HepG2 (cell line): ENCODE measurements around the gene HDGFL2.

Experiments
- POLR2AphosphoS5 ChIP-seq: IDR thresholded peaks from 2 replicates; pipeline ENCODE4 v1.6.1; 2012; ENCODE audit warnings: low read depth, low read length
- SNAPC5 ChIP-seq: sonication (generic); formaldehyde crosslinking; IDR thresholded peaks from 2 replicates; pipeline ENCODE4 v1.8.1; 2023; ENCODE audit warnings: mild to moderate bottlenecking, missing genetic modification reagents, borderline replicate concordance
- TSC22D2 ChIP-seq: sonication (generic); formaldehyde crosslinking; IDR thresholded peaks from 2 replicates; pipeline ENCODE4 v1.5.1; 2020; ENCODE audit warnings: missing genetic modification reagents, mild to moderate bottlenecking, borderline replicate concordance
- ZBTB20 ChIP-seq: sonication (generic); formaldehyde crosslinking; IDR thresholded peaks from 2 replicates; pipeline ENCODE4 v1.8.1; 2023; ENCODE audit warnings: missing genetic modification reagents, low read depth, mild to moderate bottlenecking, borderline replicate concordance
- ZNF329 ChIP-seq: sonication (generic); formaldehyde crosslinking; IDR thresholded peaks from 2 replicates; pipeline ENCODE4 v1.9.0; 2021; ENCODE audit warnings: low read depth, mild to moderate bottlenecking, missing genetic modification reagents
- ZNF362 ChIP-seq: sonication (generic); formaldehyde crosslinking; IDR thresholded peaks from 2 replicates; pipeline ENCODE4 v1.4.0; 2020; ENCODE audit warnings: missing genetic modification reagents, mild to moderate bottlenecking, borderline replicate concordance
- TF ChIP-seq, protein P1 (sequence below): sonication (generic); formaldehyde crosslinking; IDR thresholded peaks from 2 replicates; pipeline ENCODE4 v1.4.0; 2020; ENCODE audit warnings: missing genetic modification reagents
- TF ChIP-seq, protein P2 (sequence below): IDR thresholded peaks from 2 replicates; pipeline ENCODE4 v1.6.1; 2016; ENCODE audit warnings: low read depth, missing genetic modification reagents, missing compliant biosample characterization
- TF ChIP-seq, protein P3 (sequence below): sonication (generic); formaldehyde crosslinking; IDR thresholded peaks from 2 replicates; pipeline ENCODE4 v1.4.0; 2020; ENCODE audit warnings: missing genetic modification reagents

GRCh38 chr19:4467835-4468234 is 4.3 kb upstream of the HDGFL2 start:
- TF ChIP-seq, protein P1, sequence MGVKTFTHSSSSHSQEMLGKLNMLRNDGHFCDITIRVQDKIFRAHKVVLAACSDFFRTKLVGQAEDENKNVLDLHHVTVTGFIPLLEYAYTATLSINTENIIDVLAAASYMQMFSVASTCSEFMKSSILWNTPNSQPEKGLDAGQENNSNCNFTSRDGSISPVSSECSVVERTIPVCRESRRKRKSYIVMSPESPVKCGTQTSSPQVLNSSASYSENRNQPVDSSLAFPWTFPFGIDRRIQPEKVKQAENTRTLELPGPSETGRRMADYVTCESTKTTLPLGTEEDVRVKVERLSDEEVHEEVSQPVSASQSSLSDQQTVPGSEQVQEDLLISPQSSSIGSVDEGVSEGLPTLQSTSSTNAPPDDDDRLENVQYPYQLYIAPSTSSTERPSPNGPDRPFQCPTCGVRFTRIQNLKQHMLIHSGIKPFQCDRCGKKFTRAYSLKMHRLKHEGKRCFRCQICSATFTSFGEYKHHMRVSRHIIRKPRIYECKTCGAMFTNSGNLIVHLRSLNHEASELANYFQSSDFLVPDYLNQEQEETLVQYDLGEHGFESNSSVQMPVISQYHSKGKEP (CRISPR knock-in tag) = no peak
- TF ChIP-seq ZNF362 (CRISPR knock-in tag) (no peak), ZBTB20 (CRISPR knock-in tag) (no peak), SNAPC5 (CRISPR knock-in tag) (no peak), ZNF329 (CRISPR knock-in tag) (no peak), TSC22D2 (CRISPR knock-in tag) (no peak), POLR2AphosphoS5 (no peak)
- TF ChIP-seq, protein P2, sequence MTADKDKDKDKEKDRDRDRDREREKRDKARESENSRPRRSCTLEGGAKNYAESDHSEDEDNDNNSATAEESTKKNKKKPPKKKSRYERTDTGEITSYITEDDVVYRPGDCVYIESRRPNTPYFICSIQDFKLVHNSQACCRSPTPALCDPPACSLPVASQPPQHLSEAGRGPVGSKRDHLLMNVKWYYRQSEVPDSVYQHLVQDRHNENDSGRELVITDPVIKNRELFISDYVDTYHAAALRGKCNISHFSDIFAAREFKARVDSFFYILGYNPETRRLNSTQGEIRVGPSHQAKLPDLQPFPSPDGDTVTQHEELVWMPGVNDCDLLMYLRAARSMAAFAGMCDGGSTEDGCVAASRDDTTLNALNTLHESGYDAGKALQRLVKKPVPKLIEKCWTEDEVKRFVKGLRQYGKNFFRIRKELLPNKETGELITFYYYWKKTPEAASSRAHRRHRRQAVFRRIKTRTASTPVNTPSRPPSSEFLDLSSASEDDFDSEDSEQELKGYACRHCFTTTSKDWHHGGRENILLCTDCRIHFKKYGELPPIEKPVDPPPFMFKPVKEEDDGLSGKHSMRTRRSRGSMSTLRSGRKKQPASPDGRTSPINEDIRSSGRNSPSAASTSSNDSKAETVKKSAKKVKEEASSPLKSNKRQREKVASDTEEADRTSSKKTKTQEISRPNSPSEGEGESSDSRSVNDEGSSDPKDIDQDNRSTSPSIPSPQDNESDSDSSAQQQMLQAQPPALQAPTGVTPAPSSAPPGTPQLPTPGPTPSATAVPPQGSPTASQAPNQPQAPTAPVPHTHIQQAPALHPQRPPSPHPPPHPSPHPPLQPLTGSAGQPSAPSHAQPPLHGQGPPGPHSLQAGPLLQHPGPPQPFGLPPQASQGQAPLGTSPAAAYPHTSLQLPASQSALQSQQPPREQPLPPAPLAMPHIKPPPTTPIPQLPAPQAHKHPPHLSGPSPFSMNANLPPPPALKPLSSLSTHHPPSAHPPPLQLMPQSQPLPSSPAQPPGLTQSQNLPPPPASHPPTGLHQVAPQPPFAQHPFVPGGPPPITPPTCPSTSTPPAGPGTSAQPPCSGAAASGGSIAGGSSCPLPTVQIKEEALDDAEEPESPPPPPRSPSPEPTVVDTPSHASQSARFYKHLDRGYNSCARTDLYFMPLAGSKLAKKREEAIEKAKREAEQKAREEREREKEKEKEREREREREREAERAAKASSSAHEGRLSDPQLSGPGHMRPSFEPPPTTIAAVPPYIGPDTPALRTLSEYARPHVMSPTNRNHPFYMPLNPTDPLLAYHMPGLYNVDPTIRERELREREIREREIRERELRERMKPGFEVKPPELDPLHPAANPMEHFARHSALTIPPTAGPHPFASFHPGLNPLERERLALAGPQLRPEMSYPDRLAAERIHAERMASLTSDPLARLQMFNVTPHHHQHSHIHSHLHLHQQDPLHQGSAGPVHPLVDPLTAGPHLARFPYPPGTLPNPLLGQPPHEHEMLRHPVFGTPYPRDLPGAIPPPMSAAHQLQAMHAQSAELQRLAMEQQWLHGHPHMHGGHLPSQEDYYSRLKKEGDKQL (CRISPR knock-in tag) = no peak
- TF ChIP-seq, protein P3, sequence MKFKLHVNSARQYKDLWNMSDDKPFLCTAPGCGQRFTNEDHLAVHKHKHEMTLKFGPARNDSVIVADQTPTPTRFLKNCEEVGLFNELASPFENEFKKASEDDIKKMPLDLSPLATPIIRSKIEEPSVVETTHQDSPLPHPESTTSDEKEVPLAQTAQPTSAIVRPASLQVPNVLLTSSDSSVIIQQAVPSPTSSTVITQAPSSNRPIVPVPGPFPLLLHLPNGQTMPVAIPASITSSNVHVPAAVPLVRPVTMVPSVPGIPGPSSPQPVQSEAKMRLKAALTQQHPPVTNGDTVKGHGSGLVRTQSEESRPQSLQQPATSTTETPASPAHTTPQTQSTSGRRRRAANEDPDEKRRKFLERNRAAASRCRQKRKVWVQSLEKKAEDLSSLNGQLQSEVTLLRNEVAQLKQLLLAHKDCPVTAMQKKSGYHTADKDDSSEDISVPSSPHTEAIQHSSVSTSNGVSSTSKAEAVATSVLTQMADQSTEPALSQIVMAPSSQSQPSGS (CRISPR knock-in tag) = no peak
